ENCODE results near the gene APBB1.

DNA sequence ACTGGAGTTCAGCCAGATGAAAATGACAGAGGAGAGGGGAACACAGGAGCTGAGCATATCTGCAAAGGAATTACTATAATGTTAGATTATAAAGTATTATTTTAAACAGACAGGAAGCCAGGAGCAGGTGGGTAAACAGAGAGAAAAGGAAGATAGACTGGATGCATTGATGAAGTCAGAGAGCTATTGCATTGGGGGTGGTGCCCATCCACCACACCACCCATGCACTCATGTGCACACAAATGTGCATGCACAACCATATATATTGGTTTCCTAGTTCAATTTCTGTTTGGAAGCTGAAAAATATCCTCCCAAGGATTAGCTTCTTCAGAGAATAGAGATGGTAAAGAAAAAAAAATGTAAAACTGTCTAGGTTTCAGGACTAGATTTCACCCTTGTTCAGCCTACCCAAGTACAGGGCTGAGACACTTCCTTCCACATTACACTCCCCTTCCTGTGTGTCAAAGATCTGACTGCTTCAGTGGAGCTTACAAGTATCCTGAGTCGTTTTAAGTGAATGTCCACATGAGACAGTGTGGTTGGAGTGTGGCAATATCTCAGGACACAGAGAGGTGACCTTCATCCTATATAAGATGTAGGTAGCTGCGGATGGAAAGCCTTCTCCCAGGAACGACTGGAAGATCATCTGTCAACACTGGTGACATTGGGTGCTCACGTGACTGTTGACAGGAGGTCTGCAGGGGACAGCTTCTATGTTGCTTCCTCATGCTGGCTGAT lies 40.8 kb downstream of the APBB1 start:
- TF ChIP-seq FOSL2 (IDR thresholded peaks at IDR 0.05; ENCODE audit: borderline replicate concordance, low read depth) (no peak), POLR2AphosphoS5 (IDR thresholded peaks at IDR 0.05; ENCODE audit: low read depth, low read length) (no peak), RFX5 (IDR thresholded peaks at IDR 0.05; ENCODE audit: low read length) (no peak), TCF12 (IDR thresholded peaks at IDR 0.05) (no peak), JUND (IDR thresholded peaks at IDR 0.05) (no peak), SMC3 (IDR thresholded peaks at IDR 0.05; ENCODE audit: low read depth, low read length) (no peak), EP300 (IDR thresholded peaks at IDR 0.05; ENCODE audit: borderline replicate concordance in 1 of 2, low read depth in 1 of 2, low read length in 1 of 2) (no peak)
- TF ChIP-seq, protein P1, sequence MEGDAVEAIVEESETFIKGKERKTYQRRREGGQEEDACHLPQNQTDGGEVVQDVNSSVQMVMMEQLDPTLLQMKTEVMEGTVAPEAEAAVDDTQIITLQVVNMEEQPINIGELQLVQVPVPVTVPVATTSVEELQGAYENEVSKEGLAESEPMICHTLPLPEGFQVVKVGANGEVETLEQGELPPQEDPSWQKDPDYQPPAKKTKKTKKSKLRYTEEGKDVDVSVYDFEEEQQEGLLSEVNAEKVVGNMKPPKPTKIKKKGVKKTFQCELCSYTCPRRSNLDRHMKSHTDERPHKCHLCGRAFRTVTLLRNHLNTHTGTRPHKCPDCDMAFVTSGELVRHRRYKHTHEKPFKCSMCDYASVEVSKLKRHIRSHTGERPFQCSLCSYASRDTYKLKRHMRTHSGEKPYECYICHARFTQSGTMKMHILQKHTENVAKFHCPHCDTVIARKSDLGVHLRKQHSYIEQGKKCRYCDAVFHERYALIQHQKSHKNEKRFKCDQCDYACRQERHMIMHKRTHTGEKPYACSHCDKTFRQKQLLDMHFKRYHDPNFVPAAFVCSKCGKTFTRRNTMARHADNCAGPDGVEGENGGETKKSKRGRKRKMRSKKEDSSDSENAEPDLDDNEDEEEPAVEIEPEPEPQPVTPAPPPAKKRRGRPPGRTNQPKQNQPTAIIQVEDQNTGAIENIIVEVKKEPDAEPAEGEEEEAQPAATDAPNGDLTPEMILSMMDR (IDR thresholded peaks at IDR 0.05): no peak
- TF ChIP-seq, protein P2, sequence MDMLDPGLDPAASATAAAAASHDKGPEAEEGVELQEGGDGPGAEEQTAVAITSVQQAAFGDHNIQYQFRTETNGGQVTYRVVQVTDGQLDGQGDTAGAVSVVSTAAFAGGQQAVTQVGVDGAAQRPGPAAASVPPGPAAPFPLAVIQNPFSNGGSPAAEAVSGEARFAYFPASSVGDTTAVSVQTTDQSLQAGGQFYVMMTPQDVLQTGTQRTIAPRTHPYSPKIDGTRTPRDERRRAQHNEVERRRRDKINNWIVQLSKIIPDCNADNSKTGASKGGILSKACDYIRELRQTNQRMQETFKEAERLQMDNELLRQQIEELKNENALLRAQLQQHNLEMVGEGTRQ (IDR thresholded peaks at IDR 0.05; ENCODE audit: borderline replicate concordance, low read depth, low read length): no peak
- TF ChIP-seq, protein P3, sequence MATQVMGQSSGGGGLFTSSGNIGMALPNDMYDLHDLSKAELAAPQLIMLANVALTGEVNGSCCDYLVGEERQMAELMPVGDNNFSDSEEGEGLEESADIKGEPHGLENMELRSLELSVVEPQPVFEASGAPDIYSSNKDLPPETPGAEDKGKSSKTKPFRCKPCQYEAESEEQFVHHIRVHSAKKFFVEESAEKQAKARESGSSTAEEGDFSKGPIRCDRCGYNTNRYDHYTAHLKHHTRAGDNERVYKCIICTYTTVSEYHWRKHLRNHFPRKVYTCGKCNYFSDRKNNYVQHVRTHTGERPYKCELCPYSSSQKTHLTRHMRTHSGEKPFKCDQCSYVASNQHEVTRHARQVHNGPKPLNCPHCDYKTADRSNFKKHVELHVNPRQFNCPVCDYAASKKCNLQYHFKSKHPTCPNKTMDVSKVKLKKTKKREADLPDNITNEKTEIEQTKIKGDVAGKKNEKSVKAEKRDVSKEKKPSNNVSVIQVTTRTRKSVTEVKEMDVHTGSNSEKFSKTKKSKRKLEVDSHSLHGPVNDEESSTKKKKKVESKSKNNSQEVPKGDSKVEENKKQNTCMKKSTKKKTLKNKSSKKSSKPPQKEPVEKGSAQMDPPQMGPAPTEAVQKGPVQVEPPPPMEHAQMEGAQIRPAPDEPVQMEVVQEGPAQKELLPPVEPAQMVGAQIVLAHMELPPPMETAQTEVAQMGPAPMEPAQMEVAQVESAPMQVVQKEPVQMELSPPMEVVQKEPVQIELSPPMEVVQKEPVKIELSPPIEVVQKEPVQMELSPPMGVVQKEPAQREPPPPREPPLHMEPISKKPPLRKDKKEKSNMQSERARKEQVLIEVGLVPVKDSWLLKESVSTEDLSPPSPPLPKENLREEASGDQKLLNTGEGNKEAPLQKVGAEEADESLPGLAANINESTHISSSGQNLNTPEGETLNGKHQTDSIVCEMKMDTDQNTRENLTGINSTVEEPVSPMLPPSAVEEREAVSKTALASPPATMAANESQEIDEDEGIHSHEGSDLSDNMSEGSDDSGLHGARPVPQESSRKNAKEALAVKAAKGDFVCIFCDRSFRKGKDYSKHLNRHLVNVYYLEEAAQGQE (IDR thresholded peaks at IDR 0.05; ENCODE audit: low read depth, low read length): no peak
- TF ChIP-seq, protein P4, sequence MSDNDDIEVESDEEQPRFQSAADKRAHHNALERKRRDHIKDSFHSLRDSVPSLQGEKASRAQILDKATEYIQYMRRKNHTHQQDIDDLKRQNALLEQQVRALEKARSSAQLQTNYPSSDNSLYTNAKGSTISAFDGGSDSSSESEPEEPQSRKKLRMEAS (IDR thresholded peaks at IDR 0.05; ENCODE audit: low read depth): no peak

All from SK-N-SH (cell line).